ENCODE measurements around the gene A3GALT2. TPM values are rescaled to one million over a fixed set of nuclear protein-coding genes. Genes with fewer than 3 reads are reported as not detected.

A3GALT2 gene
- total RNA-seq, 2 experiments from 2014 or later: not detected

DNA sequence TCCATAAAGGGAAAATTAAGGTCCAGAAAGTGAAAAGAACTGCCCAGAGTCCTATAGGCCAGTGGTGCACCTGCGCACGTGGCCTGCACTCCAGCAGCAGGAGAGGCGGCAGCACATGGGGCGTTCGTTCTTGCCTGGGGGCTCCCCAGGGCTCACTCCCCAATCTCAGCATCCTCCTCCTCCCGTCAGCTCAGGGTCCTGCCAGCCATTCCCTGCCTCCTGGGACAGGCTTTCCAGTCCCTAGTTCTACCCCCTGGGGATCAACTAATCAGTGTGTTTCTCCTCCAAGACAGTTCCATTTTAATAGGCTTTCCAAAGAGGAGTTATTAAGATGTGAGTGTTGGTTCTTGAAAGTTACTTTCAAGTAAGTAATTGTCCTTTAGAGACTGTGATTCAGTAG, 1.2 kb upstream of the A3GALT2 start:
- Mint-ChIP-seq H3K27me3 (no peaks in the 10 kb centered on the region), H3K4me1 (ENCODE audit: low read depth) (no peaks in the 10 kb centered on the region), H3K36me3 (ENCODE audit: low read depth) (peaks cover 16% of the 10 kb centered on the region), H3K27ac (no peak overlapping the region), H3K4me3 (no peak overlapping the region), H3K9me3 (no peaks in the 10 kb centered on the region)
- no peak for DNase-seq
- ChIA-PET CTCF (interaction anchor here (1.1 kb wide), 1 partner anchor 24 kb away, joined by 3 read pairs; no protein-coding TSS in a partner anchor), POLR2A (no interaction called here)
- TF ChIP-seq, protein P1, sequence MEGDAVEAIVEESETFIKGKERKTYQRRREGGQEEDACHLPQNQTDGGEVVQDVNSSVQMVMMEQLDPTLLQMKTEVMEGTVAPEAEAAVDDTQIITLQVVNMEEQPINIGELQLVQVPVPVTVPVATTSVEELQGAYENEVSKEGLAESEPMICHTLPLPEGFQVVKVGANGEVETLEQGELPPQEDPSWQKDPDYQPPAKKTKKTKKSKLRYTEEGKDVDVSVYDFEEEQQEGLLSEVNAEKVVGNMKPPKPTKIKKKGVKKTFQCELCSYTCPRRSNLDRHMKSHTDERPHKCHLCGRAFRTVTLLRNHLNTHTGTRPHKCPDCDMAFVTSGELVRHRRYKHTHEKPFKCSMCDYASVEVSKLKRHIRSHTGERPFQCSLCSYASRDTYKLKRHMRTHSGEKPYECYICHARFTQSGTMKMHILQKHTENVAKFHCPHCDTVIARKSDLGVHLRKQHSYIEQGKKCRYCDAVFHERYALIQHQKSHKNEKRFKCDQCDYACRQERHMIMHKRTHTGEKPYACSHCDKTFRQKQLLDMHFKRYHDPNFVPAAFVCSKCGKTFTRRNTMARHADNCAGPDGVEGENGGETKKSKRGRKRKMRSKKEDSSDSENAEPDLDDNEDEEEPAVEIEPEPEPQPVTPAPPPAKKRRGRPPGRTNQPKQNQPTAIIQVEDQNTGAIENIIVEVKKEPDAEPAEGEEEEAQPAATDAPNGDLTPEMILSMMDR (IDR thresholded peaks at IDR 0.05): no peak
- intact Hi-C loops (cut with micrococcal nuclease): no loop called here
- no peak for ATAC-seq

DNA sequence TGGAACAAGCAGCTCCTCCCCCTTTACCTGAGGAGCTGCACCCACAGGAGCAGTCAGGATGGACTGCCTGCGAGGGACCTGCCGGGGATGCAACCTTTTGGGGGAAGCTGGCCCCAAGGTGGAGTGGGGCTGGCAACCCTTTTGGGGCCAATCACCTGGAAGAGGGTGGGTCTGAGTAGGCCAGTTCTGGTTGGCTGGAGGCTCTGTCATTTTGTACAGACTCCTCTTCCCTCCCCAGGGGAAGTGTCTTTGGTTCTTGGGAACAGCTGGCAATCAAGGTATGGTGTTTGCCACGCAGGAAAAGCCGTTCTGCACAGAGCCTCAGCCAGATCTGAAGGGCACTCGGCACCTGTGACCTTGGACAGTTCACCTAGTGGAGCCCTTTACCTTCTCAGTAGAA, 280 bp upstream of the A3GALT2 start:
- Mint-ChIP-seq H3K36me3 (ENCODE audit: low read depth) (peaks cover 16% of the 10 kb centered on the region), H3K4me1 (ENCODE audit: low read depth) (no peaks in the 10 kb centered on the region), H3K9me3 (no peaks in the 10 kb centered on the region), H3K27me3 (no peaks in the 10 kb centered on the region), H3K4me3 (no peak overlapping the region), H3K27ac (no peak overlapping the region)
- POLR2A ChIA-PET: interaction anchor here (0.6 kb wide), 1 partner anchor 160 kb away, joined by 3 read pairs; no protein-coding TSS in a partner anchor
- DNase-seq: no peak
- no peak for ATAC-seq
- intact Hi-C loops (cut with micrococcal nuclease): no loop called here
- TF ChIP-seq, protein P1 (IDR thresholded peaks at IDR 0.05): no peak
- CTCF ChIA-PET: interaction anchor here (1.0 to 2.2 kb wide), 2 partner anchors 18 to 26 kb away, joined by 3 to 8 read pairs; no protein-coding TSS in a partner anchor

DNA sequence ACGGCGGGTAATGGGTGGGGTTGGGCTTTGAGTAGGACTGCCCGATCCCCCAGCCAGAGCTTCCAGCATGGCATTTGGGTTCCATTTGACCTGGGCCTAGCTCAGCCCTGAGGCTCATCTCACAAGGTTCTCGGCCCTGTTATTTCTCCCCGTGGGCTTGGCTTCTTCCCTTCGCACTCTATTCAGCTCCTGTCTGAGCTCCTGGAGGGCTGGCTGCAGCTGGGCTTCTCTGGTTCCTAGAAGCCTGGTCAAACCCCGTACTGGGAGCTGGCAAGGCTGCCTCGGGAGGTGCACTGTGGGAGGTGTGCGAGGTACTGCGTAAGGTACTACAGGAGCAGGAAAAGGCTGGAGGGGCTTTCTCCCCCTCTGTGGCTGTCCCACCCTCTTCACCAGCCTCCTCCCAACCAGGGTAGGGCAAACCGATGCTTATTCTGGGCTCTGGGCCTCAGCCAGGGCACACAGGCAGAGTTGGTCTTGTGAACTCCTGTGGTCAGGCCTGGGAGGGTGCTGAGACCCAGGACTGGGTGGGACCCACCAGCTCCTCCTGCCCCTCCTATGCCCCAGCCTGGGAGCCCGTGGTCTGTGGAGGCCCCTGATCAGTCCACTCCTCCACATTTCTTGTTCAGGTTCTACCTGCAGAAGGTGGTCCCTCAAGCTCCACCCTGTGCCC, 814 bp downstream of the A3GALT2 start:
- intact Hi-C loops (cut with micrococcal nuclease): no loop called here
- Mint-ChIP-seq H3K27ac (no peak overlapping the region), H3K27me3 (no peaks in the 10 kb centered on the region), H3K9me3 (no peaks in the 10 kb centered on the region), H3K36me3 (ENCODE audit: low read depth) (peaks cover 7% of the 10 kb centered on the region), H3K4me1 (ENCODE audit: low read depth) (peaks cover 4% of the 10 kb centered on the region), H3K4me3 (no peak overlapping the region)
- CTCF ChIA-PET: interaction anchor here (2.2 kb wide), 1 partner anchor 25 kb away, joined by 8 read pairs; no protein-coding TSS in a partner anchor
- TF ChIP-seq, protein P1 (IDR thresholded peaks at IDR 0.05): no peak
- POLR2A ChIA-PET: no interaction called here
- ATAC-seq (no peak), DNase-seq (no peak)

DNA sequence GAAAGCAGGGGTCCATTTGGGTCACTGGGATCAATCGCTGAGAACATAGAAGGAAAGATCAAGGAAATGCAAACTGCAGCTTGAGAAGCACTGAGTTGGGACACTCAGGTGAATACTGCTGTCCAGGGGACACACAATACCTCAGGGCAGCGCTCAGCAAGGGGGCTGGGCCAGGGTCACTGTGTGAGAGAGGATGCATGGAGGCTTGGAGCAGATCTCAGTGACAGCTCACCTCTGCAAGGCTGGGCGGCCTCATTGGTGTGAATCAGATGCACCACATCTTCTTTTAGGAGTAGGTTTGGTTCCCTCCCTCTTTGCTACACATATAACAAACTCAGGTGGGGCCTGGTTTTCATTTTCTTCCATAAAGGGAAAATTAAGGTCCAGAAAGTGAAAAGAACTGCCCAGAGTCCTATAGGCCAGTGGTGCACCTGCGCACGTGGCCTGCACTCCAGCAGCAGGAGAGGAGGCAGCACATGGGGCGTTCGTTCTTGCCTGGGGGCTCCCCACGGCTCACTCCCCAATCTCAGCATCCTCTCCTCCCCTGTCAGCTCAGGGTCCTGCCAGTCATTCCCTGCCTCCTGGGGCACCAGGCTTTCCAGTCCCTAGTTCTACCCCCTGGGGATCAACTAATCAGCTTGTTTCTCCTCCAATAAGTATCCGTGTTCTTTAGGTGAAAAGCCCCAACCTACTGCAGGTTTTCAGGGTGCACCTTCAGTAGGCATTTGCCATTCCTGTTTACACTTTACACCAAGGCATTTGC, 1.5 kb downstream of the A3GALT2 start:
- H3K27ac Mint-ChIP-seq: no peak overlapping the region
- peaks cover 3% of the 10 kb centered on the region for H3K36me3 Mint-ChIP-seq (ENCODE audit: low read depth)
- H3K9me3 Mint-ChIP-seq: no peaks in the 10 kb centered on the region
- ChIA-PET CTCF (interaction anchor here (2.2 kb wide), 1 partner anchor 24 kb away, joined by 8 read pairs; no protein-coding TSS in a partner anchor), POLR2A (no interaction called here)
- intact Hi-C loops (cut with micrococcal nuclease): no loop called here
- ATAC-seq: no peak
- no peak overlapping the region for H3K4me3 Mint-ChIP-seq
- TF ChIP-seq, protein P1 (IDR thresholded peaks at IDR 0.05): no peak
- no peak for DNase-seq
- H3K4me1 Mint-ChIP-seq (ENCODE audit: low read depth): peaks cover 4% of the 10 kb centered on the region
- no peaks in the 10 kb centered on the region for H3K27me3 Mint-ChIP-seq

DNA sequence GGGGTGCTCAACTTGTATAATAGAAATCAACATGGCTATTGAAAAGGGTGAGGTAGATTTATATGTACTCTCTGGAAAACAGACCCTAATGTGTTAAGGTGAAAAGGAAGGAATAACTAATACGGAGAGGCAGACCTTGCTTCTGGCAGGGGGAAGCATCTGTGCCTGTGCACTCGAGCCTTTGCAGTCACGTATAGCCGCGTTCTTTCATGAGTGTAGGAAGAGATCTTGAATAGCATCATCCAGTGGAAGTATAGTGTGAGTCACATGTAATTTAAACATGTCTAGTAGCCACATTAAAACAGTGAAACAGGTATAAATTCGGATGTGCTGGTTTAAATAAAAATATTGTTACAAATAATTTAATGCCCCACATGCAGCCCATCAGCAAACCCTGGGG, 3.0 kb downstream of the A3GALT2 start:
- DNase-seq (no peak), ATAC-seq (no peak)
- Mint-ChIP-seq H3K9me3 (no peaks in the 10 kb centered on the region), H3K36me3 (ENCODE audit: low read depth) (peaks cover 2% of the 10 kb centered on the region), H3K4me1 (ENCODE audit: low read depth) (peaks cover 4% of the 10 kb centered on the region), H3K4me3 (no peak overlapping the region), H3K27ac (no peak overlapping the region), H3K27me3 (no peaks in the 10 kb centered on the region)
- intact Hi-C loops (cut with micrococcal nuclease): no loop called here
- TF ChIP-seq, protein P1 (IDR thresholded peaks at IDR 0.05): no peak
- POLR2A ChIA-PET: no interaction called here
- CTCF ChIA-PET: no interaction called here

All from activated CD8-positive, alpha-beta T cell treated with anti-CD3 and anti-CD28 coated beads for 36 hours (primary cell).